ENCODE measurements around the gene RBM10.

RBM10 gene

DNA sequence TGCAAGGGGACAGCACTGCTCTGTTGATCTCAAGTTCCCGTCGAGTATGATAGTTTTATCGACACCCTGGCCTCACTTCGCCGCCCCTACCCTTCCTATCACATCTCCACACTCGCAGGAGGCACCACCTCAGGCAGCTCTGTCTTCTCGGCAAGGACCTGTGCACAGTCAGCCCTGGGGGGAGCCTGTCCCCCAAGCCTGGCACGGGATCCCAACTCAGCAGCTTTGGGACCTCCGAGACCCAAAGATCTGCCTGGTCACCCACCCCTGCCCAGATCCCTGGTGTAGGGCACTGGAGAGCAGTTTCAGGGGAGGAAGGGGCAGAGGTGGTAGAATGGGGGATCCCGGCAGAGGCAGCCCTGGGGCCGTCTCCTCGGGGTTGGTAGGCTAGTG is 30.6 kb downstream of the RBM10 start:
- DNase-seq = no peak

DNA sequence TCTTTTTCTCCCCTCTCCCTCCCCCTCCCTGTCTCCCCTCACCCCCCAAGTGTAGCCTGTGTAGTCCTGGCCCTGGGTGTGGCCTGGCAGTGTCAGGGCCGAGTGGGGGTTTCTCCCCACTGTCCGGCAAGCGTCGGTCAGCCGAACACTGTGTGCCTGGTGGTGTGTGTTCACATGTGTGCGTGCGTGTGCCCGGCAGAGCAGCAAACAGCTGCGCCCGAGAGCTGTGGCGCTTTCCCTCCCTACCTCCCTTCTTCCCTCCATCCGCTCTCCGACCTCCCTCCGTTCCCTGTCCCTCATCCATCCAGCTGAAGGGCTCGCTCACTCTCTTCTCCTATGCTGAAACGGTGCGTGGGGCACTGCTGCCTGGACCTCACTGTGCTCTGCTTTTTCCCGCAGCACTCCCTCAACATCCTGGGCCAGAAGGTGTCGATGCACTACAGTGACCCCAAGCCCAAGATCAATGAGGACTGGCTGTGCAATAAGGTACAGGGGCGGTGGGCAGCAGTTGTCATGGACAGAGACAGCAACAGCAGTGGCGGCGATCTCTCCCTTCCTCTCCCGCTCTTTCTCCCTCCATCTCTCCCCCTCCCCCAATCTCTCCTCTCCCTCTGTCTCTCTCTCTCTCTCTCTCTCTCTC is 31.2 kb downstream of the RBM10 start:
- no peak for DNase-seq

DNA sequence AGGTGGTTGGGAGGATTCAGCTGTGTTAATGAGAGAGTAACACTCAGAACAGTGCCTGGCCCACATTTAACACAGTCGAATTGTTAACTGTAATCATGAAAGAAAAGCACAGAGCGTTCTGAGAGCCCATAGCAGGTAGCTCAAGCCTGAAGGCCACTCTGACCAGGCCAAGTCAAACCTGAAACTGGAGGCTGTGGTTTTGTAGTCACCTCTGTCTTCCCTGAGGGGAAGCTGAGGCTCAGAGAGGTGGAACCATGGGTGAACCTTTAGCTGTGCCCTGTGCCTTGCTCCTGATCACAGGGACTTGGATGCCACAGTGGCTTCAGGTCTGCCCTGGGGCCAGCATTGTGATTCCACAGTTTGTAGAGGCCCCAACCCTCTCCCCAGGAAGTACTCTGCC is 32.1 kb downstream of the RBM10 start:
- DNase-seq = no peak

DNA sequence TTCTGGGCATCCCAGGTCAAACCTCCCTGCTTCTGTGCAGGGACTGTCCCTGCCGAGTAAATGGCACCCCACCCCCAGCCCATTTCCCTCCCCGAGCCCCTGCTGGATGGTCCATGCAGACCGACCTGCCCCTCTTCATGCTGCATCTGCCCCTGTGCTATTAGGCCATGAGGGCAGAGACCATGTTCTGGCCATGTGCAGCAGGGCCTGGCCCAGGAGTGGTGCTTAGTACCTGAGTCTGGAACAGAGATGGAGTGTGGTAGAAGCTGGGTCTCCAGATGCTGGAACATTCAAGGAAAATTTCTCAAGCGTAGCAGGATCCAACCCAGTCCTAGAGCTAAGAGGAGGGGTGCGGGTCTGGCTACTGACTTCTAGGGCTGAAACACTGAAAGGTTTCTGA is 33.3 kb downstream of the RBM10 start:
- DNase-seq = no peak

DNA sequence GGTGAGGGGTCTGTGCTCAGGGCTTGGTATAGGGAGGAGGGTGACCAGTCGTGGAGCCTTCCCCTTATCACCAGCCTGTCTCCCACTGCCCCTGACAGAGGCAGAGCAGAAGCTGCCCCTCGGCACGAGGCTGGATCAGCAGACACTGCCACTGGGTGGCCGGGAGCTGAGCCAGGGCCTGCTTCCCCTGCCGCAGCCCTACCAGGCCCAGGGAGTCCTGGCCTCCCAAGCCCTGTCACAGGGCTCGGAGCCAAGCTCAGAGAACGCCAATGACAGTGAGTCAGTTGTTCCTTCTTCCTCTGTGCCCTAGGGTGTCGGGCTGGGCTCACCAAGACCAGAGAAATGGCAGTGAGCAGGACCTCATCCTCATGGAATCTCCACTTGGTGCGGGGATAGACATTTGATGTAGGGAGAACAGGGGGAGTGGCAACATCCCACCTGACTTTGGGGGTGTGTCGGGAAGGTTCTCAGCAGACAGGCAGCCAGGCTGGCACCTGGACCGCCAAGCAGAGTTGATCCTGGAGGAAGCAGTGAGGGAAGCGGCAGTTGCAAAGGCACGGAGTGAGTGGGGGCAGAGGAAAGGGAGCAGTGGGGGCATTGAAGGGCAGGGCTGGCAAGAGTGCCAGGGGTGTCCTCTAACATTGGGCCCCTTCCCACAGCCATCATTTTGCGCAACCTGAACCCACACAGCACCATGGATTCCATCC is 34.4 kb downstream of the RBM10 start:
- no peak for DNase-seq

DNA sequence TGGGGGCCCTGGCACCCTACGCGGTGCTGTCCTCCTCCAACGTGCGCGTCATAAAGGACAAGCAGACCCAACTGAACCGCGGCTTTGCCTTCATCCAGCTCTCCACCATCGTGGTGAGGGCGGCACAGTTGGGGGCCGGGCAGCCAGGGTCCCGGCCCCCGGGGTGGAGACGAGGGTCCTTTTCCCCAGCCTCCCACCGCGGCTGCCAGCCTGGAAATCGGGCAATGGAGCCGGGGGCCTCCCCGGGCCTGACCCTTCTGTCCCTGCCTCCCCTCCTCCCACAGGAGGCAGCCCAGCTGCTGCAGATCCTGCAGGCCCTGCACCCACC is 34.9 kb downstream of the RBM10 start:
- DNase-seq = no peak

DNA sequence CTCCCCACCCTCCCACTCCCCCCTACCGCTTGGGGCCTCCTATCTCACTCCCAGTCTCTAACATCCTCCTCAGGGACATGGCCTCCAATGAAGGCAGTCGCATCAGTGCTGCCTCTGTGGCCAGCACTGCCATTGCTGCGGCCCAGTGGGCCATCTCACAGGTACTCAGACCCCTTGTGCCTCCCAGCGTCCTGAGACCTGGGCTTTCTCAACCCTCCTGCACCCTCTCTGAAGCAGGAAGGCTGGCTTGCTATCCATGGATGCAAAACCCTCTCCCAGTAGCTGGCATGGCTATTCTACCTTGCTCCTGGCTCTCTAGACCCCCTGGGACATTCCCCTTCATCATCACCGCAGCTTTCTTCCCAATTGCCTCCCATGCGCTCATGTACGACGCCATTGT is 35.3 kb downstream of the RBM10 start:
- DNase-seq = no peak

DNA sequence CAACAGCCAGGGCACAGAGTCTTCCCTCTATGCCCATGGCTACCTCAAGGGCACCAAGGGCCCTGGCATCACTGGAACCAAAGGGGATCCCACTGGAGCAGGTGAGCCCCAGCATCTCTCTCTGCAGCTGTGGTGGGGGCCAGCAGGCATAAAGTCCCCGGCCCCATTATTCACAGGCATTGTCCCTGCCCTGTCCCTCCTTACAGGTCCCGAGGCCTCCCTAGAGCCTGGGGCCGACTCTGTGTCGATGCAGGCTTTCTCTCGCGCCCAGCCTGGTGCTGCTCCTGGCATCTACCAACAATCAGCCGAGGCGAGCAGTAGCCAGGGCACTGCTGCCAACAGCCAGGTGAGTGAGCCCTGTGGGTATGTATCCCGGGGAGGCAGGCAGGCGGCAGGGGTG is 36.3 kb downstream of the RBM10 start:
- no peak for DNase-seq

DNA sequence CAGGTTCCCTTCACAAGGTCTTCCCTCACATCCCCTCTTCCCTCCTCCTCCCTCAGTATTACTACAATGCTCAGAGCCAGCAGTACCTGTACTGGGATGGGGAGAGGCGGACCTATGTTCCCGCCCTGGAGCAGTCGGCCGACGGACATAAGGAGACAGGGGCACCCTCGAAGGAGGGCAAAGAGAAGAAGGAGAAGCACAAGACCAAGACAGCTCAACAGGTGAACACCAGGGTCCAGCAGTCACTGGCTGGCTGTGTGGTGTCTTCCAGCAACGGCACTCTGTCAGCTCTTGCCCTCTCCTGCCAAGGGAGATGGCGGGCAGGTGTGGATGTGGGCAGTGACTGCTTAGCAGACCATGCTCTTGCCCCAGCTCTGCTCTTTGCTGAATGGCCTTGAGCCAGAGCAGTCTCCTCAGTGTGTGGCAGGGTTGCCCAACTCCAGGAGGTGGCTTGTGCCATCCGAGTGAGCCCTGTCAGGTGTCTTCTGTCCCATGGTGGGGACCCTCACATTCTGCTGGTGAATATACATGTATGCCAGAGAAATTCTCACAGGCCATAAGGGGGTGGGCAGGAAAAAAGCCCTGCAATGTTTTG is 37.2 kb downstream of the RBM10 start:
- no peak for DNase-seq

DNA sequence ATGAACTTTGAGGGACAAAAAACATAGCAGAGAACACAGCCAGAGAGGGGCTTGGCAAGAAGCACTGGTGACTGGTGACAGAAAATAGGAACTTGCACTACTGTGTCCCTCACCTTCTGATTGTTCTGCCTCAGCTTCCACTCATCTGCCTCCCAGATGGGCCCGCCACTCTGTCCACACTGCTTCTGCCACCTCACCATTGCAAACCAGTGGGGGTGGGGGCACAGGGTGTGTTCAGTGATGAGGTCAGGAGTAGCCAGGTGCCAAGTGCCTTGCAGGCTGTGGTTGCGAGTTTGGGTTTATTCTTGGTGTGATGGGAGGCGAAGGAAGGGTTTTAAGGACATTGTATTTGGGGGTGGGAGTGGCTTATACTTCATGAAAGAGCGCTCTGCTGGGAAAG is 39.5 kb downstream of the RBM10 start:
- DNase-seq = no peak

DNA sequence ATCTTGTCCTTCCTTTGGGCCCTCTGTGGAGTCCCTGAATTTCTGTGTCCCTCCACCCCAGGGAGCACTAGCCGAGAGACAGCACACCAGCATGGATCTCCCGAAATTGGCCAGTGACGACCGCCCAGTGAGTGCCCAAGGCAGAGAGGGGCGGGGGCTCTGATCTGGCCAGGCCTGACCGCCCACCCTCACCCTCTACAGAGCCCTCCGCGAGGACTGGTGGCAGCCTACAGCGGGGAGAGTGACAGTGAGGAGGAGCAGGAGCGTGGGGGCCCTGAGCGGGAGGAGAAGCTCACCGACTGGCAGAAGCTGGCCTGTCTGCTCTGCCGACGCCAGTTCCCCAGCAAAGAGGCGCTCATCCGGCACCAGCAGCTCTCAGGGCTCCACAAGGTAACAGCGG is 40.2 kb downstream of the RBM10 start:
- no peak for DNase-seq

DNA sequence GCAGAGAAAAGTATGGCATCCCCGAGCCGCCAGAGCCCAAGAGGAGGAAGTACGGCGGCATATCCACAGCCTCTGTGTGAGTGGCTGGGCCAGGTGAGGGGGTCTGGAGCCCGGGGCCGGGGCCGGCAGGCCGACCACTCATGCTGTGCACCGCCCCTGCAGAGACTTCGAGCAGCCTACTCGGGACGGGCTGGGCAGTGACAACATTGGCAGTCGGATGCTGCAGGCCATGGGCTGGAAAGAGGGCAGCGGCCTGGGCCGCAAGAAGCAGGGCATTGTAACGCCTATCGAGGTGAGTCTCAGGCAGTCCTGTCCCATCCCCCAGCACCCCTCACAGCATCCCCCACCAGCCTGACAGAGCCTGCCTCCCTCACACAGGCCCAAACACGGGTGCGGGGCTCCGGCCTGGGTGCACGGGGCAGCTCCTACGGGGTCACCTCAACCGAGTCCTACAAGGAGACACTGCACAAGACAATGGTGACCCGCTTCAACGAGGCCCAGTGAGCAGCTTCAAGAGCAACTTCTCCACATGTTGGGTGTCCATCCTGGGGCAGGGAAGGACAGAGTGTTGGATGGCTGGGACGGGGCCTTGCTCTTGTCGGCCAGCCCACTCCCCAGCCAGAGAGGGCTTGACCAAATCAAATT is 41.2 kb downstream of the RBM10 start:
- no peak for DNase-seq

DNA sequence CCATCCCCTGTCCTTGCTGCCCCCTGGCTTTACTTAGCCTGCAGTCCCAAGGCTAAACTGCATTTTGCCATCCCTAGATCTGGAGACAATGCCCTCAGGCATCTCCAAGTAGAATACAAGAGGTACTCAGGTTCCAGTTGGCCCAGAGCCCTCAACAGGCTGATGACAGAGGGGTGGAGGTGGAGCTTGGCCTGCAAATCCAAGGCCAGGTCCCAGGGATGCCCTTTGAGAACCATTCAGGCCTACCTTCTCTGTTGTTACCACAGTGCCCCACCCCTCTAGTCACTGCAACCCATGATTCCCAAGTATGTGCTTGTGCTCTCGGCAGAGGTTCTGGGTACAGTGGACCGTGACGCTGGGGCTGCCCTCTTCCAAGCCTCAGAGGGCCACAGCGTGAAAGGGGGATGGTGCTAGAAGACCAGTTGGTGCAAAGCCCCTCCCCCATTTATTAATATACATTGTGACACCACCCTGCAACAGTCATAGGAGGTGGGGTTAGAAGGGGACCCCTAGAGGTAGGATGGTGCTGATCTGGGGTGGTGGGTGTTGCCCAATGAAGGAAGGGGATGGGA is 42.2 kb downstream of the RBM10 start:
- no peak for DNase-seq

DNA sequence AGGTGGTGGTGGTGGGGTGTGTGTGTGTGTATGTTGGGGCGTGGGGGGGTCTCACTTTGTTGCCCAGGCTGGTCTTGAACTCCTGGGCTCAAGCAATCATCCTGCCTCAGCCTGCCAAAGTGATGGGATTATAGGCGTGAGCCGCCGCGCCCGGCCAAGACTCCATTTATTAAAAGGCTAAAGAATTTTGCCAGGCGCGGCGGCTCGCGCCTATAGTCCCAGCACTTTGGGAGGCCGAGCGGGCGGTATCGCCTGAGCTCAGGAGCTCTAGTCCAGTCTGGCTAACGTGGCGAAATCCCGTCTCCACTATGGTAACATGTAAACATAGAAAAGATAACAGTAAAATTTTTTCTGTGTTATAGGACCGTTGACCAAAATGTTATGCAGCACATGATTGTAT is 44.9 kb downstream of the RBM10 start:
- no peak for DNase-seq

DNA sequence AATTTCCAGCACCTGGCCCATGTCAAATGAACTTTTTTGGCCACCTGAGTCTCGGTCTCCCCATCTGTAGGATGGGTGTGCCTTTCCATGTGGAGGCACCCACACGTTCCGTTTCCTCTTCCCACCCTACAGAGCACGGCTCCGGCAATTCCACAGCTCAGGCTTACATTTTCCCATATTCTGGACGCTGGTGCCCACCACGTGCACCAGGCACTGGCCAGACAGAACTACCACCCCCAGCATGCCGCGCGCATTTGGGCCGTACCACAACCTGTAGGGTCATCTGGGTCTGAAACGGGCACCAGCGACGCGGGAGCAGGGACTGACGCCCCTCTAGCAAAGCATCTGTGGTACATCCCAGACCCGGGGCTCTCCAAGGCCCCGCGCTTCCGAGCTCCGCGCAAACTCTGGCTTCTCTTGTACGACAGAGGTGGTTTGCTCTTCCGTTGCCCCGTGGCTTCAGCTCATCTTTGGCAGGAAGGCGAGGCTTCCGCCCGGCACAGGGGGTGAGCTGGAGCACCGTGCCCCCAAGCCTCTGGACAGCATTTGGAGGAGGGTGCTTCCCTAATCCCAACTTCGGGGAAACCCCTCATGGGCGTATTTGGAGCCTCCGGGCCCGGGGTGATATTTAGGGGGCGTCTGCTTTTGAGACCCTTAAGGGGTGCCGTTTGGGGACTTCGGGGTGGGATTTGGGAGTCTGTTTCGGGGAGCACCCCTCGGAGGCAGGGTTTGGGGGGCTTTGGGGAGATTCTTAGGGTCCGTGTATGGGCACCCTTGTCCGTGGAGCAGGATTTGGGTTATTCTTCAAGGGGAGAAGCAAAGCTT is 45.6 kb downstream of the RBM10 start:
- DNase-seq = peak; percentile 80 to 98 (median 93)

DNA sequence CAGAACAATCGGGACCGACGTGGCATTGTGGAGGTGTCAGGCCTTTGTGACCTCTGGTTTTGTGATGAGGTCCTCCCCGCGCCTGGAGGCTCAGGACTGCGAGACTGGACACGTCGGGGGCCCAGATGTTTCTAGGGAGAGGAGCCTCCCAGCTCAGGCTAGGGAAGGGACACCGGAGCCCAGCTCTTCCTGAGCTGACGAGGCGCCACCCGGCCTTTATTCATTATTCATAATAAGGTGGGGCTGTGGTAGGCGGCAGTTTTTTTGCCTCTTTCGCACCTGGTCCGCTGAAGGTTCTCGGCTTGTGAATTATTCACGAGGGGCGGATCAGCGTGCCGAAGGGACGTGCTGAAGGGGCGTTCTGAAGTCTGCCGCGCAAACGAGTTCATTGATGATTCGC is 46.3 kb downstream of the RBM10 start:
- peak; percentile 33 to 79 (median 63) for DNase-seq

DNA sequence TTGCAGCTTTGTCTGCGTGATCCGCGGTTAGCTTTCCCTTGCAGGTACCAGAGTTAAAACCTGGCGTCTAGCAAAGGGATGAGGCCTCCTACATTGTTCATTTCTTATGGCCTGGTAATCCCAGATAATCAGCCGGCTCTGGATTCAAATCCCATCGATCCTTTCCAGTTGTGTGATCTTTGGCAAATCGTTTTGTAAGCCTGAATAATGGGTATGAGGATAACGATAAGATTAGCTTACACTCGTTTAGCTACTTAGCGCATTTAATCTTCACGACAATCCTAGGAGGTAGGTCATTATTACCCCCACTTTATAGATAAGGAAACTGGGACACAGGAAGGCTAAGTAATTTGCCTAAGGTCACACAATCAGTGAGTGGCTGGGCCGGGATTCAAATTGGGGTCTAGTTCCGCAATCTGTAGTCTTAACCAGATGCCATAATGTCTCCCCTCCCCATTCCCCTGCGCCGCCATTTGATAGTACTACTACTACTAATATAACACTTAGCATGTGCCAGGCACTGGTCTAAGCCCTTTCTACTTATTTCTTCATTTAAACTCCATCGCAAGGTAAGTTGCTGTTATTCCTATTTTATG is 46.9 kb downstream of the RBM10 start:
- no peak for DNase-seq

DNA sequence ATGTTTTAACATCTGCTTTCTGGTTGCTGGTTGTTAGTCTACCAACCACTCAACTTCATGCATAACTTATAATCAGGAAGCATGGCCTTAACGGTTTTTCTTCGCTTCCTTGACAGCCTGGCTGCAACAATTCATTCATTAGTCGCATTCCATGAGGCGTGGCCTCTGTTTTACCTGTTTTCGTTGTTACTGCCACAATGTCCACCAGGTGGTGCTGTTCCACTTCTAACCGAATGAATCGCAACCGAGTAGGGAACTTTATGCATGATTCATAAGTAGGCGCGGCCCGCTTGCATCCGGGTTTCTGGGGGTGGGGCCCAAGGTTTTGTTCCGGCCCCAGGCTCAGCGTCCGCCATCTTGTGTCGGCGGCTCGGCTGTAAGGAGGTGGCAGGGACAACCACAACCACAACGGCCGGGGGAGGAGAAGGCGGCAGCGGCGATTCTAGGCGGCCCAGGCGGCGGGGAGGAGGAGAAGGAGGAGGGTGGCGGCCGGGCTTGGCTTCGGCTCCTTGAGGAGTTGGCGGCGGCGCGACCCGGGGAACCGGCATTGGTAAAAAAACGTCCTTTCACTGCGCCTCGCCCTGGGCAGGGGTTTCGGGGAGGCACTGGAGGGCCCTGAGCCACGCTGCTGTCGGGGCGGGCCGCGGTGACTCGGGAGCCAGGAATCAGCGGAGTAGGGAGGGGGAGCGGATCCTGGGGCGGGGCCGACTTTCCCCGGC is 48.6 kb downstream of the RBM10 start, which contains the start of gene UBA1:
UBA1 (plus strand) TSS at position 355 of the 719 bp plus-strand sequence. CDS start 4,974 bp downstream, outside the sequence.
- peak; percentile 97 to 100 (median 98) for DNase-seq

DNA sequence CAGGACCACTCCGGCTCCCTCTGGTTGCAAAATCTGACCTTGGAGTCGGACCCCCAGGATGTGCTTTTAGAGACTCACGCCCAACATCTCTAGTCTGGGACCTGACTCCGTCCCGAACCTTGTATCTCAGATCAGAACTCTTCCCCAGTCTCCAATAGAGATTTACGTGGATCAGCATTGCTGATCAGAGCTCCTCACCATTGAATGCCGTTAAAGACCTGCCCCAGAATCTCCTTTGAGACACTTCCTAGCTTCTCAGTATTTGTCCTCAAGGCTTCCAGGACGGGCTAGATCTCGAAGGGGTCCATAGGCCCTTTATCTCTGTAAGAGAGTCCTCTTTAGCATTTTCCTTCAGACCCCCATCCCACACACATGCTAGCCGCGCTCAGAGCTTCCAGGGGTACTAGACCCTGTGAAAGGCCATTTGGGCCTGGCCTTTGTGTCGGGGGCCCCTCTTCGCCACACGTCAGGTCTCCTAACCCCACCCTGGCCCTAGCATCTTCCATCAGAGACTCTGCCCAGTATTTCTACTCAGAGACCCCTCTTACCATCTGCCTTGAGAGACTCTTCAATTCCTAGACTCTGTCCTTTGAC is 49.3 kb downstream of the RBM10 start:
- DNase-seq = no peak

DNA sequence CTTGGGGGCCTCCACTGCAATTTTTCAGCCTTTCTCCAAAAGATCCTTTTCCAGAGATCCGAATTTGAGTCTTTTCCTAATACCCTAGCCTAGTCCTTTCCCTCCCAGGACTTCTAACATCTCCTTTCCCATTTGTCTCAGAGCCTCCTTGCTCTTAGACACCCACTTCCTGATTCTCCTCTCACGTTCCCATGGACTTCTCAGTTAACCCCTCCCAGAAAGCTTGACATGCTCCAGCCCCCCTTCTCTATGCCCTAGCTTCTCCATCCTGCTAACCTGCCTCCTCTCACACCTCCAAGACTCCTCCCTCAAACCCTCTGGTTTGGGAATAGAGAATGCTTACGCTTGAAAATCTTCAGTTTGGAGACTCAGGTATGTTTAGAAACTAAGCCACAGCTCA is 51.1 kb downstream of the RBM10 start:
- DNase-seq = no peak

DNA sequence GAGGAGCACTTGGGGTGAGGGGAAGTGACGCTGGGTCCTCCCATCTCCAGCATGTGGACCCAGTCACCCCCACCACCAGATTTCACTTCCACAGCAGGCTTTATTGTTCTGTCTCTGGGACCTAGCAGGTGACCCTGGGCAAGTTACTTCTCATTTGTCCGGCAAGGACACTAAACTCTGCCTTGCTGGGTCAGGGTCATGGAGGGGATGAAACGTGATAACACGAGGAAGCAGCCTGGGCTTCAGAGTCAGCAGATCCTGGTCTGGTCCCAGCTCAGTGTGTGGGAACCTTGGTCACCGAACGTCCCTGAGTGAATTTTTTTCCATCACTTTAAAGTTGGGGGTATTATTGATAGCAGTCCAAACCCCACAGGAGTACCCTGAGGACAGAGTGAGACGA is 52.5 kb downstream of the RBM10 start:
- DNase-seq = no peak

Measured in NCI-H1417 (cell line).